Measurements from ENCODE around the gene DELE1. TPM values are rescaled to one million over a fixed set of nuclear protein-coding genes. Genes with fewer than 3 reads are reported as not detected.

DELE1 gene
- total RNA-seq, 1 donor from 2014 or later: 108 TPM

GRCh38 chr5:141944076-141944475 is 20.4 kb downstream of the DELE1 start:
- Mint-ChIP-seq H3K9me3 (ENCODE audit: unreplicated experiment) (no peaks in the 10 kb centered on the region), H3K4me1 (ENCODE audit: low read depth, unreplicated experiment) (peaks cover 39% of the 10 kb centered on the region), H3K4me3 (ENCODE audit: unreplicated experiment) (no peak overlapping the region), H3K27me3 (ENCODE audit: unreplicated experiment) (no peaks in the 10 kb centered on the region), H3K27ac (ENCODE audit: unreplicated experiment) (no peak overlapping the region), H3K36me3 (ENCODE audit: unreplicated experiment) (no peaks in the 10 kb centered on the region)
- no peak for DNase-seq
- TF ChIP-seq CTCF (IDR thresholded peaks at IDR 0.05; ENCODE audit: partially characterized antibody, unreplicated experiment): no peak

GRCh38 chr5:141945511-141946051 is 21.9 kb downstream of the DELE1 start:
- H3K4me1 Mint-ChIP-seq (ENCODE audit: low read depth, unreplicated experiment): peaks cover 39% of the 10 kb centered on the region
- H3K27ac Mint-ChIP-seq (ENCODE audit: unreplicated experiment): peak overlapping the region; percentile 62
- H3K9me3 Mint-ChIP-seq (ENCODE audit: unreplicated experiment): no peaks in the 10 kb centered on the region
- H3K27me3 Mint-ChIP-seq (ENCODE audit: unreplicated experiment): no peaks in the 10 kb centered on the region
- DNase-seq: peak; percentile 26
- H3K36me3 Mint-ChIP-seq (ENCODE audit: unreplicated experiment): no peaks in the 10 kb centered on the region
- no peak overlapping the region for H3K4me3 Mint-ChIP-seq (ENCODE audit: unreplicated experiment)
- no peak for TF ChIP-seq CTCF (IDR thresholded peaks at IDR 0.05; ENCODE audit: partially characterized antibody, unreplicated experiment)

- Mint-ChIP-seq H3K4me3 (ENCODE audit: unreplicated experiment) (no peak overlapping the region), H3K4me1 (ENCODE audit: low read depth, unreplicated experiment) (peaks cover 36% of the 10 kb centered on the region), H3K9me3 (ENCODE audit: unreplicated experiment) (peaks cover 3% of the 10 kb centered on the region), H3K27me3 (ENCODE audit: unreplicated experiment) (no peaks in the 10 kb centered on the region), H3K36me3 (ENCODE audit: unreplicated experiment) (no peaks in the 10 kb centered on the region), H3K27ac (ENCODE audit: unreplicated experiment) (no peak overlapping the region)
- DNase-seq: no peak
- TF ChIP-seq CTCF (IDR thresholded peaks at IDR 0.05; ENCODE audit: partially characterized antibody, unreplicated experiment): no peak
These were observed 23.6 kb downstream of the DELE1 start for GRCh38 chr5:141947316-141947715.

GRCh38 chr5:141948812-141949211 is 25.1 kb downstream of the DELE1 start:
- Mint-ChIP-seq H3K4me1 (ENCODE audit: low read depth, unreplicated experiment) (peaks cover 26% of the 10 kb centered on the region), H3K4me3 (ENCODE audit: unreplicated experiment) (no peak overlapping the region), H3K36me3 (ENCODE audit: unreplicated experiment) (no peaks in the 10 kb centered on the region)

More at GRCh38 chr5:141948812-141949211, 25.1 kb downstream of the DELE1 start:
- Mint-ChIP-seq H3K27me3 (ENCODE audit: unreplicated experiment) (no peaks in the 10 kb centered on the region), H3K27ac (ENCODE audit: unreplicated experiment) (no peak overlapping the region), H3K9me3 (ENCODE audit: unreplicated experiment) (peaks cover 5% of the 10 kb centered on the region)
- TF ChIP-seq CTCF (IDR thresholded peaks at IDR 0.05; ENCODE audit: partially characterized antibody, unreplicated experiment): no peak
- DNase-seq: no peak

Measured in glutamatergic neuron (in vitro differentiated cells).